AG09309 (cell line): ENCODE data around the gene TTBK1.
A peak's percentile ranks its signal among the peaks of the same experiment; 100 is the strongest.

ENCODE experiments used
- DNase-seq: peaks from one replicate; pipeline ENCODE4 v3.0.0-alpha.2; 2010; ENCODE audit warnings: low read depth
- H3K4me3 ChIP-seq: 2 replicates; pipeline ENCODE4 v1.5.1; 2011; ENCODE audit warnings: mild to moderate bottlenecking, low read depth, low read length, moderate library complexity; ENCODE audit not compliant: control insufficient read depth
- TF ChIP-seq, protein P1 (sequence below): IDR thresholded peaks from 2 replicates; pipeline ENCODE4 v1.5.1; 2011; ENCODE audit warnings: mild to moderate bottlenecking, low read depth, low read length, inconsistent platforms; ENCODE audit not compliant: insufficient read depth, control insufficient read depth; ENCODE audit errors: missing control alignments

TTBK1 gene

DNA sequence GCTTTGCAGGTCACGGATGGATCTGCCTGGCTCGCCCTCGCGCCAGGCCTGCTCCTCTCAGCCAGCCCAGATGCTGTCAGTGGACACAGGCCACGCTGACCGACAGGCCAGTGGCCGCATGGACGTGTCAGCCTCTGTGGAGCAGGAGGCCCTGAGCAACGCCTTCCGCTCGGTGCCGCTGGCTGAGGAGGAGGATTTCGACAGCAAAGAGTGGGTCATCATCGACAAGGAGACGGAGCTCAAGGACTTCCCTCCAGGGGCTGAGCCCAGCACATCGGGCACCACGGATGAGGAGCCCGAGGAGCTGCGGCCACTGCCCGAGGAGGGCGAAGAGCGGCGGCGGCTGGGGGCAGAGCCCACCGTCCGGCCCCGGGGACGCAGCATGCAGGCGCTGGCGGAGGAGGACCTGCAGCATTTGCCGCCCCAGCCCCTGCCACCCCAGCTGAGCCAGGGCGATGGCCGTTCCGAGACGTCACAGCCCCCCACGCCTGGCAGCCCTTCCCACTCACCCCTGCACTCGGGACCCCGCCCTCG is 19.6 kb downstream of the TTBK1 start:
- H3K4me3 ChIP-seq = no peak overlapping the region
- TF ChIP-seq, protein P1, sequence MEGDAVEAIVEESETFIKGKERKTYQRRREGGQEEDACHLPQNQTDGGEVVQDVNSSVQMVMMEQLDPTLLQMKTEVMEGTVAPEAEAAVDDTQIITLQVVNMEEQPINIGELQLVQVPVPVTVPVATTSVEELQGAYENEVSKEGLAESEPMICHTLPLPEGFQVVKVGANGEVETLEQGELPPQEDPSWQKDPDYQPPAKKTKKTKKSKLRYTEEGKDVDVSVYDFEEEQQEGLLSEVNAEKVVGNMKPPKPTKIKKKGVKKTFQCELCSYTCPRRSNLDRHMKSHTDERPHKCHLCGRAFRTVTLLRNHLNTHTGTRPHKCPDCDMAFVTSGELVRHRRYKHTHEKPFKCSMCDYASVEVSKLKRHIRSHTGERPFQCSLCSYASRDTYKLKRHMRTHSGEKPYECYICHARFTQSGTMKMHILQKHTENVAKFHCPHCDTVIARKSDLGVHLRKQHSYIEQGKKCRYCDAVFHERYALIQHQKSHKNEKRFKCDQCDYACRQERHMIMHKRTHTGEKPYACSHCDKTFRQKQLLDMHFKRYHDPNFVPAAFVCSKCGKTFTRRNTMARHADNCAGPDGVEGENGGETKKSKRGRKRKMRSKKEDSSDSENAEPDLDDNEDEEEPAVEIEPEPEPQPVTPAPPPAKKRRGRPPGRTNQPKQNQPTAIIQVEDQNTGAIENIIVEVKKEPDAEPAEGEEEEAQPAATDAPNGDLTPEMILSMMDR = no peak

DNA sequence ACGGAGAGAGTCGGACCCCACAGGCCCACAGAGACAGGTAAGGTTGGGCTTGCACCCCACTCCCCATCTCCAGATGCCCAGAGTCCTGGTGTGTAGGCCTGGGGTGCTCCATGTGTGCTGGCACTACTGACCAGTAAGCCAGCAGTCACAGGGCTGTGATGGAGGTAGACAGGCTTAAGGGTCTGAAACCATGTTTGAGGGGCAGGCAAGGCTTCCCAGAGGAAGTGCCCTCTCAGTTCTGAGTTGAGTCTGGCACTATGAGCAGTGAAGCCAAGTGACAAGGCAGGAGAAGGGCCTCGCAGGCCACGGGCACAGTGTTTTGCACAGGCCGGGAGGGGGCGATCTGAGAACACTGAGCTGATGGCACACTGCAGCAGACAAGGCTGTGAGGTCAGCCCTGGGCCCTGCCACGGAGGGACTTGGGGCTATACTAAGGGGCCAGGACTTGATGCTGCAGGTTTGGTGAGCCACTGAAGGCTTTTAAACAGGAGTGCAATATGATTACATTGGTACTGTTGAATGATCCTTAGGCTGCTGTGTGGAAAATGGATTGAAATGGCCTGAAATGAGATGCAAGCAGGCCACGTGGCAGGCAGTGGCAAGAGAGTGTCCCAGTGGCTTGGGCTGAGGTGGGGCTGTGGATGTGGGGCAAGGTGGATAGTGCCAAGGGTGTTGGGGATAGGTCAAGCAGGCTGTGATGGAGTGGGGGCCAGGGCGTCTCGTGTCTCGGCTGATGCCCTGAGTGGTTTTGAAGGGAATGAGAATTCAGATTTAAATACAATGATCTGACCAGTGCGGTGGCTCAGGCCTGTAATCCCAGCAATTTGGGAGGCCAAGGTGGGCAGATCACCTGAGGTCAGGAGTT is 20.3 kb downstream of the TTBK1 start:
- no peak overlapping the region for H3K4me3 ChIP-seq
- TF ChIP-seq, protein P1 = peak; percentile 82
- peak; percentile 7 for DNase-seq

More for the DNA sequence above, 19.6 kb downstream of the TTBK1 start:
- no peak for DNase-seq

DNA sequence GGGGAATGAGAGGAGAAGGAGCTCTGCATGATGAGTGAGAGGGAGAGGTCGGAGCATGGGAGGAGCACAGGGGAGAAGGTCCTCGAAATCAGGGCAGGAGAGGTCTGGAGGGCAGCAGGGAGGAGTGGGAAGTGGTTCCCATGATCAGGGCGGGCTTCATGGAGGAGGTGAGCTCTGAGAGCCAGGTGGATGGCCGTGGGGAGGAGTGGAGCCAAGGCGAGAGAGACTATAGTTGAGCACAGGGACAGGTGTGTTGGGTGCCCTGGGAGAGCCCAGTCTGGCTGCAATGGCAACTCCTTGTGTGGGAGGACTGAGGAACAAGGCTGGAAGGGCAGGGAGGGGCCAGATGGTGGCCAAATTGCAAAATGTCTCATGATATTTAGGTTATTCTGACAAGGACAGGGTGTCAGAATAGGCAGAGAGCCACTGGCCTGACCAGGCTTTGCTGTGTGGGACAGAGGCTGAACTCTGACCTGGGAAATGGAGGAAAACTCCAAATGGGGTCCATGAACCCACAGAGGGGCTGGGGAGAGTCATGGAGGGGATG is 21.4 kb downstream of the TTBK1 start:
- H3K4me3 ChIP-seq = no peak overlapping the region
- TF ChIP-seq, protein P1 = no peak

DNA sequence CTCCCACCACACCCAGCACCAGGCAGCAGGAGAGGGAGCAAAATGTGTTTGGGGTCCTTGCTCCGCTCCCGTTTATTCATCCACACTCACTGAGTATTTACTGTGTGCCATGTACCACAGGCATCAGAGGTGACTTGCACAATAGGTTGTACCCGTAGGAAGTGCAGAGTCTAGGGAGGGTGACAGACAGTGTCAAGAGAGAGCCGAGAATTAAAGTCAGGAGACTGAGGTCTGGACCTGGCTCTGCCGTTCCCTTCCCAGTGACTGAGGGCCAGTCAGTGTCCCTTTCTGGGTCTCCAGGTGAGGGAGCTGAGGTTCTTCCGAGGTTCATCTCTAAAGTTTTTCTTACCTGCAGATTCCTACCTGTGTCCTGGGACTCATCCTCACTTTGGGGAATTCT is 22.3 kb downstream of the TTBK1 start:
- no peak for DNase-seq
- H3K4me3 ChIP-seq = no peak overlapping the region
- TF ChIP-seq, protein P1 = no peak

More for the DNA sequence above, 21.4 kb downstream of the TTBK1 start:
- DNase-seq = no peak

DNA sequence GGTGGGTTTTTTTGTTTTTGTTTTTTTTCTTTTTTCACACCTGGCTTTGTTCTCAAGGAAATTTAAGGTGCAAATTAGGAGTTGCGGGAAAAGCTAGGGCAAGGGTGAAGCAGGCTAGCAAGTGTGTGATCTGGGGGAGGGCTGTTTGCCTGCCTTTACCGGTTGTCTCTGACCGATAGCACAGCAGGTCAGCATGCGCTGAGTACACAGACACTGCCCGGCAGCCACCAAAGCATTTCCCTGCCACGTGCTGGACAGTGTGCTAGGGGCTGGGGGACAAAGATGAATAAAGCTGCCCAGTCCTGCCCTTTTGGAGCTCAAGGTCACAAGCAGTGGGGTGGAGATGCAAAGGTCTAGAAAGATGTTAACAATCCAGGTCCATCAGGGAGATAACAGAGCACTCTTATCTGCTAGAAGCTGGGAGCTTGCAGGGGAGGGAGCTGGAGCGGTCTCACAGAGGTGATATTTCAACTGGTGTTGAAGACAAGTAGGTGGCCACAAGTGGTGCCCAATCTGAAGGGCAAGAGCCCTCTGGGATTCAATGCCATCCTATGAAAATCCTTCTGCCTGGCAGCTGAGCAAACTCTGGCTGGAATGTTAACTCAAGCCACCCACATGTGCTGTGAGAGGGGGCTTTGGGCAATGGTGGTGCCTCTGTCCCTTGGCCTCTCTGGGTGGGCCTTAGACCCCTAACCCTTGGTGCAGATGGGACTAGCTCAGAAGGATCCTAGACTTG is 24.5 kb downstream of the TTBK1 start:
- TF ChIP-seq, protein P1 = no peak
- no peak overlapping the region for H3K4me3 ChIP-seq
- DNase-seq = no peak

DNA sequence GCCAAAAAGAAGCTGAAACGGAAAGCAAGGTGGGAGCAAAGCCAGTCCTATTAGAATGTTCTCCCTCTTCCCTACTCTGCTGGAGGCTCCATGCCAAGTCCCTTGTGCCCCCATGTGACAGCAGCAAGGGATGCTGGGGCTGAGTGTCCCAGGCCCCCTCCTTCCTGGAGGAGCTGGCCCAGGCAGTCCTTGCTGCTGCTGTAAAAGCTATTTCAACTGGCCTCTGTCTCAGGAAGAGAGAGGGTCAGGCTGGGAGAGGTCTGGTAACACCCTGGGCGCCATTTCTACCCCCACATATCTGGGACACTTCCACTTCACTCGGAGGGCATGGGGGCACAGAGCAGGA is 25.0 kb downstream of the TTBK1 start:
- no peak for DNase-seq
- no peak overlapping the region for H3K4me3 ChIP-seq
- TF ChIP-seq, protein P1 = no peak
